H1 (cell line): Measurements from ENCODE around the gene PGAP3. TPM values are rescaled to one million over a fixed set of nuclear protein-coding genes. Genes with fewer than 3 reads are reported as not detected.

Experiments
- CTCF ChIA-PET: fragments of 300-600 bp; sonication (Branson Sonifier 250); formaldehyde crosslinking; loops from one replicate; lab custom pipeline; 2021; ENCODE audit not compliant: partially characterized antibody; lab: Charles Lee
- POLR2A ChIA-PET: fragments of 300-600 bp; sonication (Branson Sonifier 250); formaldehyde crosslinking; loops from one replicate; lab custom pipeline; 2021; ENCODE audit warnings: inconsistent platforms; ENCODE audit not compliant: partially characterized antibody; lab: Charles Lee
- DNase-seq, 2 experiments: peaks; one replicate each; pipeline versions ENCODE4 v3.0.0 to v3.0.0-alpha.2; 2010 to 2022; ENCODE audit warnings: low spot score in 2 of 2, low read depth in 1 of 2, mixed read lengths in 1 of 2
- FAIRE-seq: peaks from 2 replicates; lab custom pipeline; 2011; peaks lifted over from hg19 to GRCh38; lab: Jason Lieb, UNC
- H2AFZ ChIP-seq: 2 replicates; pipeline ENCODE4 v1.8.1; 2012; ENCODE audit warnings: low read length, inconsistent platforms
- H2AK5ac ChIP-seq: 2 replicates; pipeline ENCODE4 v1.6.1; 2013; ENCODE audit warnings: low read depth, low read length
- H2BK120ac ChIP-seq: replicated peaks from 2 replicates; pipeline ENCODE3; 2013; ENCODE audit warnings: low read depth, low read length, inconsistent platforms
- H2BK12ac ChIP-seq: 2 replicates; pipeline ENCODE4 v1.6.1; 2013; ENCODE audit warnings: low read depth, low read length
- H2BK15ac ChIP-seq: 2 replicates; pipeline ENCODE4 v1.6.1; 2013; ENCODE audit warnings: low read length
- H2BK20ac ChIP-seq: 2 replicates; pipeline ENCODE4 v1.6.1; 2013; ENCODE audit warnings: low read length
- H2BK5ac ChIP-seq: 2 replicates; pipeline ENCODE4 v1.6.1; 2013; ENCODE audit warnings: low read depth, low read length
- H3K14ac ChIP-seq: 2 replicates; pipeline ENCODE4 v1.6.1; 2013; ENCODE audit warnings: inconsistent platforms; ENCODE audit not compliant: insufficient read length
- H3K18ac ChIP-seq: 2 replicates; pipeline ENCODE4 v1.6.1; 2013; ENCODE audit warnings: low read length; ENCODE audit errors: extremely low read depth
- H3K23ac ChIP-seq: 2 replicates; pipeline ENCODE4 v1.6.1; 2013; ENCODE audit warnings: inconsistent platforms; ENCODE audit not compliant: insufficient read length
- H3K23me2 ChIP-seq: 2 replicates; pipeline ENCODE4 v1.6.1; 2013; ENCODE audit warnings: low read depth, low read length
- H3K27ac ChIP-seq: 2 replicates; pipeline ENCODE4 v1.6.1; 2011; ENCODE audit warnings: low read depth, low read length, inconsistent platforms
- H3K27me3 ChIP-seq, 4 experiments: replicated peaks in 1 of 4; 1 replicate in 1 of 4; 2 replicates in 3 of 4; pipeline versions ENCODE4 v1.6.1 to v1.8.1; 2011 to 2013; ENCODE audit warnings: low read length in 3 of 4, mild to moderate bottlenecking in 3 of 4, inconsistent platforms in 2 of 4, mixed read lengths in 2 of 4, moderate library complexity in 1 of 4; ENCODE audit not compliant: control insufficient read depth in 3 of 4, insufficient read depth in 3 of 4; ENCODE audit errors: extremely low read depth in 1 of 4
- H3K36me3 ChIP-seq, 4 experiments: 2 replicates each; pipeline versions ENCODE4 v1.6.1 to v1.8.1; 2011 to 2013; ENCODE audit warnings: mild to moderate bottlenecking in 4 of 4, low read length in 3 of 4, moderate library complexity in 2 of 4, control low read depth in 1 of 4, inconsistent platforms in 1 of 4; ENCODE audit not compliant: insufficient read depth in 4 of 4, control insufficient read depth in 2 of 4
- H3K4ac ChIP-seq: replicated peaks from 2 replicates; pipeline ENCODE3; 2013; ENCODE audit warnings: low read length, low read depth, mixed read lengths, inconsistent platforms; ENCODE audit not compliant: insufficient read length
- H3K4me1 ChIP-seq, 4 experiments: replicated peaks in 1 of 4; 1 replicate in 1 of 4; 2 replicates in 3 of 4; pipeline versions ENCODE4 v1.6.1 to v1.8.1; 2011 to 2013; ENCODE audit warnings: low read length in 3 of 4, inconsistent platforms in 2 of 4, mixed read lengths in 1 of 4; ENCODE audit not compliant: insufficient read depth in 4 of 4, control insufficient read depth in 3 of 4
- H3K4me2 ChIP-seq, 2 experiments: 2 replicates each; pipeline versions ENCODE4 v1.6.1 to v1.8.1; 2011 to 2013; ENCODE audit warnings: low read depth in 2 of 2, low read length in 2 of 2, control low read depth in 1 of 2, inconsistent platforms in 1 of 2, mild to moderate bottlenecking in 1 of 2; ENCODE audit not compliant: insufficient read depth in 1 of 2
- H3K4me3 ChIP-seq, 4 experiments: fragments of 200-600, 300-600 bp in 1 of 4; sonication (generic), shearing (Covaris generic), sonication (Bioruptor Twin) in 1 of 4; 2 replicates each; pipeline versions ENCODE4 v1.5.1 to v1.8.1; 2011 to 2016; ENCODE audit warnings: low read length in 4 of 4, low read depth in 3 of 4, control low read depth in 2 of 4, inconsistent platforms in 2 of 4, mild to moderate bottlenecking in 2 of 4, mixed read lengths in 1 of 4, moderate library complexity in 1 of 4; ENCODE audit not compliant: insufficient read depth in 2 of 4; ENCODE audit errors: extremely low read depth in 1 of 4
- H3K56ac ChIP-seq: replicated peaks from 2 replicates; pipeline ENCODE3; 2013; ENCODE audit warnings: low read depth, mild to moderate bottlenecking, mixed read lengths, low read length, inconsistent platforms; ENCODE audit not compliant: insufficient read length
- H3K79me1 ChIP-seq: 2 replicates; pipeline ENCODE4 v1.6.1; 2013; ENCODE audit warnings: low read depth, low read length, control low read depth
- H3K79me2 ChIP-seq, 2 experiments: 2 replicates each; pipeline versions ENCODE4 v1.6.1 to v1.8.1; 2012 to 2013; ENCODE audit warnings: low read length in 2 of 2, mild to moderate bottlenecking in 2 of 2, inconsistent platforms in 1 of 2; ENCODE audit not compliant: insufficient read depth in 2 of 2, control insufficient read depth in 1 of 2
- H3K9ac ChIP-seq, 4 experiments: replicated peaks in 1 of 4; 1 replicate in 1 of 4; 2 replicates in 3 of 4; pipeline versions ENCODE4 v1.6.1 to v1.8.1; 2011 to 2013; ENCODE audit warnings: low read depth in 3 of 4, low read length in 3 of 4, control low read depth in 2 of 4, mild to moderate bottlenecking in 2 of 4, moderate library complexity in 2 of 4, inconsistent platforms in 1 of 4; ENCODE audit errors: extremely low read depth in 1 of 4
- H3K9me3 ChIP-seq, 2 experiments: 2 replicates each; pipeline versions ENCODE4 v1.6.1 to v1.8.1; 2012 to 2013; ENCODE audit warnings: mild to moderate bottlenecking in 2 of 2, moderate library complexity in 2 of 2, control low read depth in 1 of 2, inconsistent platforms in 1 of 2, low read depth in 1 of 2, low read length in 1 of 2, mixed read lengths in 1 of 2; ENCODE audit not compliant: insufficient read depth in 2 of 2
- H4K20me1 ChIP-seq, 2 experiments: replicated peaks in 1 of 2; 2 replicates each; pipeline versions ENCODE3 to v1.8.1; 2011 to 2013; ENCODE audit warnings: inconsistent platforms in 2 of 2, low read length in 2 of 2, mild to moderate bottlenecking in 1 of 2; ENCODE audit not compliant: insufficient read depth in 2 of 2, control insufficient read depth in 1 of 2
- H4K5ac ChIP-seq: 2 replicates; pipeline ENCODE4 v1.6.1; 2013; ENCODE audit warnings: low read length, low read depth, mixed read lengths, inconsistent platforms; ENCODE audit not compliant: insufficient read length
- H4K8ac ChIP-seq: 2 replicates; pipeline ENCODE4 v1.8.0; 2013; ENCODE audit warnings: mild to moderate bottlenecking, moderate library complexity, low read length, inconsistent platforms; ENCODE audit not compliant: insufficient read depth; ENCODE audit errors: extremely low read depth
- H4K91ac ChIP-seq: replicated peaks from 2 replicates; pipeline ENCODE3; 2013; ENCODE audit warnings: low read length, mixed read lengths, inconsistent platforms; ENCODE audit not compliant: insufficient read length
- CHD2 ChIP-seq: IDR thresholded peaks from 2 replicates; pipeline ENCODE4 v1.6.1; 2012; ENCODE audit warnings: low read length, improper control_type of control experiment
- EGR1 ChIP-seq: IDR thresholded peaks from 2 replicates; pipeline ENCODE4 v1.6.1; 2011; ENCODE audit warnings: low read depth, low read length, borderline replicate concordance
- HDAC6 ChIP-seq: IDR thresholded peaks from one replicate; pipeline ENCODE4 v1.7.1; 2012; ENCODE audit warnings: low read depth, mild to moderate bottlenecking, inconsistent platforms, low read length, moderate library complexity
- JUND ChIP-seq: IDR thresholded peaks from 2 replicates; pipeline ENCODE4 v1.6.1; 2011; ENCODE audit warnings: mild to moderate bottlenecking, improper control_type of control experiment, low read length
- PHF8 ChIP-seq: fragments of 200-600 bp; sonication (generic); conservative IDR thresholded peaks from 2 replicates; pipeline ENCODE4 v1.7.1; 2012; ENCODE audit warnings: low read depth, mild to moderate bottlenecking, inconsistent platforms, low read length, moderate library complexity
- POLR2AphosphoS5 ChIP-seq: IDR thresholded peaks from 2 replicates; pipeline ENCODE4 v1.6.1; 2011; ENCODE audit warnings: low read depth, low read length
- RAD21 ChIP-seq, 2 experiments: IDR thresholded peaks in 1 of 2; conservative IDR thresholded peaks in 1 of 2; 2 replicates each; pipeline ENCODE4 v1.6.1; 2011; ENCODE audit warnings: low read depth in 2 of 2, low read length in 2 of 2, improper control_type of control experiment in 1 of 2, inconsistent platforms in 1 of 2, mild to moderate bottlenecking in 1 of 2, moderate library complexity in 1 of 2
- SP4 ChIP-seq: IDR thresholded peaks from 2 replicates; pipeline ENCODE4 v1.6.1; 2012; ENCODE audit warnings: low read length, inconsistent platforms
- SUZ12 ChIP-seq: fragments of 200-600 bp; sonication (generic); IDR thresholded peaks from 2 replicates; pipeline ENCODE4 v1.6.1; 2012; ENCODE audit warnings: mild to moderate bottlenecking, inconsistent platforms, low read length, moderate library complexity, mixed read lengths
- TAF1 ChIP-seq: IDR thresholded peaks from 2 replicates; pipeline ENCODE4 v1.6.1; 2011; ENCODE audit warnings: mild to moderate bottlenecking, low read depth, low read length
- TAF7 ChIP-seq: optimal IDR thresholded peaks from 2 replicates; pipeline ENCODE3; 2011; ENCODE audit warnings: low read depth, mild to moderate bottlenecking, inconsistent platforms, low read length, moderate library complexity, borderline replicate concordance
- USF2 ChIP-seq: IDR thresholded peaks from 2 replicates; pipeline ENCODE4 v1.6.1; 2011; ENCODE audit warnings: low read length, improper control_type of control experiment
- WGBS, 2 experiments: shearing (Covaris generic) in 1 of 2; methylation state at CpG; one replicate each; pipeline versions ENCODE4 v1.1.6 to v1.1.7; 2013 to 2015; ENCODE audit warnings: low lambda C conversion rate in 2 of 2, mixed read lengths in 2 of 2, inconsistent platforms in 1 of 2, low coverage in 1 of 2, missing lambda C conversion rate in 1 of 2; ENCODE audit not compliant: insufficient replicate concordance in 2 of 2, insufficient coverage in 1 of 2, insufficient read length in 1 of 2; ENCODE audit errors: extremely low coverage in 1 of 2, missing lambda C conversion rate in 1 of 2; 5-methylcytosine and 5-hydroxymethylcytosine counted together
- polyA plus RNA-seq, 7 experiments: library from polyadenylated mRNA; depleted of rRNA in 3 of 7; stranded (reverse) in 5 of 7; unstranded in 2 of 7; fragments of >200 nt in 5 of 7; fragments of 200-250 nt in 2 of 7; gene quantifications; 1 replicate in 5 of 7; 2 replicates in 1 of 7; 4 replicates in 1 of 7; pipeline versions ENCODE4 v1.2.1 to v1.2.3, GENCODE V29; 2011 to 2013; ENCODE audit warnings: missing spikeins in 2 of 7, mixed read lengths in 2 of 7
- total RNA-seq: library from RNA; stranded (reverse); fragmentation: NEBNext Ultra II Directional; extraction: Animal tissue kit (Norgen Biotek cat#: 25700); gene quantifications from 2 replicates; pipeline ENCODE4 v1.2.1, GENCODE V29; 2021

PGAP3 gene
- total and polyA plus RNA-seq, 2 of the 8 experiments (the other 6 are each of a cell fraction or from before 2014, with no cell fraction given), result 21.0 to 30.7 TPM

DNA sequence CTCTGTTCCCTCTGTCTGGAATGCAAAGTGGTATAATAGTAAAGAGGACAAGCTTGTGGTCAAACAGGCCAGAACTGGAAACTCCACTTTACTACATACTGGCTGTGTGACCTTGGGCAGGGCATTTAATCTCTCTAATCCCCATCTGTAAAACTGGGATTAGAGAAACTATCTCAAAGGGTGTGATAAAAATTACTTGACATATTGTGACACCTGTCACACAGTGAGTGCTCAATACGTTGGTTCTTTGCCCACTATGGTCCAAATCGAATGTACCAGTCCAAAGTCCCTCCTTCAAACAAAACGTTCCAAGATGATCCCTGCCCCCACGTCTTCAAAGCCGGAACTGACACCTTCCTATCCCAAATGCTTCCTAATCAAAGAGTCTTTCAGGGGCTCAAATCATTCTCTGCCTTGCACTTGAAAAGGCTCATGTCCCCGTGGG is 734 bp downstream of the PGAP3 start:
- Histone ChIP-seq H3K27me3 (no peaks in the 10 kb centered on the region), H2BK15ac (no peak overlapping the region), H3K23me2 (peaks cover 12% of the 10 kb centered on the region), H3K56ac (no peak overlapping the region), H3K14ac (no peak overlapping the region), H2BK120ac (no peak overlapping the region), H3K4me3 (peak overlapping the region; percentile 75 to 84 (median 80); a peak in 7 of 8 replicates), H3K36me3 (peaks cover 0 to 3% (median 0%) of the 10 kb centered on the region in 4 experiments; a peak in 1 of 8 replicates), H4K8ac (no peak overlapping the region), H3K4me1 (peaks cover 0 to 13% (median 3%) of the 10 kb centered on the region in 4 experiments), H3K9me3 (no peaks in the 10 kb centered on the region), H4K91ac (peak overlapping the region; percentile 58), H3K4me2 (peak overlapping the region; percentile 93 to 98), H3K27ac (no peak overlapping the region), H2BK12ac (no peak overlapping the region), H3K79me1 (0 out of 2 replicates have a peak, but pooled peaks cover 2% of the 10 kb centered on the region), H2BK5ac (peak overlapping the region; percentile 99; the same call in 1 of the 2 replicates), H3K4ac (peak overlapping the region; percentile 9), H3K18ac (peak overlapping the region; percentile 36; the same call in 1 of the 2 replicates), H2BK20ac (peak overlapping the region; percentile 82; the same call in 1 of the 2 replicates), H2AK5ac (no peak overlapping the region; the same call in 1 of the 2 replicates), H4K20me1 (no peaks in the 10 kb centered on the region), H4K5ac (peak overlapping the region; percentile 79), H3K9ac (no peak overlapping the region), H3K23ac (no peak overlapping the region), H2AFZ (no peak overlapping the region), H3K79me2 (peaks cover 0 to 4% of the 10 kb centered on the region in 2 experiments; a peak in 1 of 4 replicates)
- CTCF ChIA-PET, result interaction anchor here (0.5 to 52.4 kb wide), 7 partner anchors 9 to 562 kb away, joined by 3 to 1885 read pairs (median 8); partner anchors contain the start of genes ERBB2, MIEN1, PNMT and PPP1R1B
- no peak for FAIRE-seq
- POLR2A ChIA-PET, result interaction anchor here (1.1 to 38.1 kb wide), 6 partner anchors 4 to 65 kb away, joined by 5 to 708 read pairs (median 11); partner anchors contain the start of genes ERBB2, PGAP3, PNMT and TCAP
- 67% methylated on average over 6 of the region's 6 CpGs; no CpG with 5 or more reads in 1 of the 2 experiments for WGBS, 2 experiments
- DNase-seq, result no peak
- TF ChIP-seq SP4 (no peak), JUND (no peak), POLR2AphosphoS5 (no peak), HDAC6 (no peak), PHF8 (no peak), USF2 (no peak), TAF1 (no peak), EGR1 (no peak), CHD2 (no peak), SUZ12 (no peak), RAD21 (IDR thresholded peaks at IDR 0.05 in 1 of 2, conservative IDR thresholded peaks at IDR 0.05 in 1 of 2; ENCODE audit: low read depth in 2 of 2, low read length in 2 of 2) (no peak), TAF7 (no peak)
